HepG2 (cell line): Measurements from ENCODE around the gene ATP7B.

ENCODE experiments used
- BATF2 ChIP-seq: sonication (generic); formaldehyde crosslinking; IDR thresholded peaks from 2 replicates; pipeline ENCODE4 v1.8.0; 2022; ENCODE audit warnings: mild to moderate bottlenecking, missing genetic modification reagents, moderate library complexity
- CTCF ChIP-seq: sonication (generic); formaldehyde crosslinking; IDR thresholded peaks from 2 replicates; pipeline ENCODE4 v1.5.0; 2020; ENCODE audit warnings: mild to moderate bottlenecking, missing genetic modification reagents, moderate library complexity
- FOXK1 ChIP-seq: sonication (generic); formaldehyde crosslinking; IDR thresholded peaks from 2 replicates; pipeline ENCODE4 v1.4.0; 2020; ENCODE audit warnings: low read depth, missing genetic modification reagents, borderline replicate concordance
- GATAD2A ChIP-seq: IDR thresholded peaks from 2 replicates; pipeline ENCODE4 v1.6.1; 2016
- KDM4B ChIP-seq: sonication (generic); formaldehyde crosslinking; IDR thresholded peaks from 2 replicates; pipeline ENCODE4 v1.4.0; 2020; ENCODE audit warnings: missing genetic modification reagents
- NR3C1 ChIP-seq: sonication (generic); formaldehyde crosslinking; IDR thresholded peaks from 2 replicates; pipeline ENCODE4 v1.4.0; 2020; ENCODE audit warnings: missing genetic modification reagents
- POLR2A ChIP-seq, 2 experiments: IDR thresholded peaks; 2 replicates each; pipeline ENCODE4 v1.6.1; 2011; ENCODE audit warnings: low read depth in 2 of 2, low read length in 2 of 2, mild to moderate bottlenecking in 1 of 2, moderate library complexity in 1 of 2; ENCODE audit not compliant: insufficient read depth in 1 of 2
- RNF2 ChIP-seq: fragments of 450-650 bp; conservative IDR thresholded peaks from 2 replicates; pipeline ENCODE4 v1.6.1; 2016; ENCODE audit warnings: low read depth
- TAF15 ChIP-seq: fragments of 200-400 bp; formaldehyde crosslinking; IDR thresholded peaks from one replicate; pipeline ENCODE4 v1.6.1; 2018; ENCODE audit warnings: mild to moderate bottlenecking, low read depth, low read length; ENCODE audit not compliant: poor library complexity, severe bottlenecking
- TCF12 ChIP-seq, 2 experiments: fragments of 450-650 bp in 1 of 2; sonication (generic) in 1 of 2; formaldehyde crosslinking in 1 of 2; IDR thresholded peaks; 2 replicates each; pipeline versions ENCODE4 v1.6.1 to v1.8.0; 2017 to 2022; ENCODE audit warnings: antibody characterized with exemption in 1 of 2, mild to moderate bottlenecking in 1 of 2, missing genetic modification reagents in 1 of 2, moderate library complexity in 1 of 2
- YY1 ChIP-seq: IDR thresholded peaks from 2 replicates; pipeline ENCODE4 v1.6.1; 2011; ENCODE audit warnings: low read length, low read depth, moderate library complexity, mild to moderate bottlenecking; ENCODE audit not compliant: insufficient read depth, insufficient replicate concordance
- ZNF232 ChIP-seq: sonication (generic); formaldehyde crosslinking; IDR thresholded peaks from 2 replicates; pipeline ENCODE4 v1.4.0; 2020; ENCODE audit warnings: missing genetic modification reagents, borderline replicate concordance
- ZUFSP ChIP-seq: sonication (generic); formaldehyde crosslinking; IDR thresholded peaks from 2 replicates; pipeline ENCODE4 v1.9.0; 2021; ENCODE audit warnings: missing genetic modification reagents, mild to moderate bottlenecking, borderline replicate concordance

- TF ChIP-seq KDM4B, result no peak
- no peak for TF ChIP-seq POLR2A (IDR thresholded peaks at IDR 0.05; ENCODE audit: insufficient read depth in 1 of 2, low read depth in 2 of 2, low read length in 2 of 2)
- TF ChIP-seq RNF2, result no peak
- no peak for TF ChIP-seq ZUFSP (CRISPR knock-in tag)
- TF ChIP-seq CTCF (CRISPR knock-in tag), result no peak
- no peak for TF ChIP-seq ZNF232 (CRISPR knock-in tag)
- no peak for TF ChIP-seq NR3C1 (CRISPR knock-in tag)
- TF ChIP-seq FOXK1 (CRISPR knock-in tag), result no peak
- TF ChIP-seq GATAD2A, result no peak
- no peak for TF ChIP-seq TCF12 (IDR thresholded peaks at IDR 0.05)
- TF ChIP-seq TCF12 (CRISPR knock-in tag; IDR thresholded peaks at IDR 0.05), result no peak
- no peak for TF ChIP-seq BATF2 (CRISPR knock-in tag)
- no peak for TF ChIP-seq YY1
- no peak for TF ChIP-seq TAF15
Observed at GRCh38 chr13:52048516-52048915, 37.3 kb upstream of the ATP7B start.
